Measurements from ENCODE around the gene ANKRD13B.
A peak's percentile ranks its signal among the peaks of the same experiment; 100 is the strongest.

The ANKRD13B gene

GRCh38 chr17:29653995-29654714 lies 61.2 kb downstream of the ANKRD13B start:
- H3K27ac ChIP-seq (ENCODE audit: extremely low read depth, low read depth, low read length), result no peak overlapping the region
- H3K4me1 ChIP-seq (ENCODE audit: control insufficient read depth, insufficient read depth, low read length), result no peaks in the 10 kb centered on the region
- POLR2A ChIA-PET, result no interaction called here
- TF ChIP-seq ZNF391 (tag by site-specific recombination; IDR thresholded peaks at IDR 0.05; ENCODE audit: borderline replicate concordance, low read depth) (no peak), GFI1B (tag by site-specific recombination; IDR thresholded peaks at IDR 0.05) (no peak), ZNF785 (tag by site-specific recombination; IDR thresholded peaks at IDR 0.05) (no peak), EGR2 (tag by site-specific recombination; IDR thresholded peaks at IDR 0.05; ENCODE audit: low read depth) (no peak), ZNF596 (tag by site-specific recombination; IDR thresholded peaks at IDR 0.05) (no peak), ZIC2 (tag by site-specific recombination; IDR thresholded peaks at IDR 0.05) (no peak), SP2 (tag by site-specific recombination; IDR thresholded peaks at IDR 0.05) (no peak), ZNF404 (tag by site-specific recombination; IDR thresholded peaks at IDR 0.05) (no peak), ZNF433 (tag by site-specific recombination; IDR thresholded peaks at IDR 0.05; ENCODE audit: low read depth) (no peak), ZNF843 (tag by site-specific recombination; IDR thresholded peaks at IDR 0.05) (no peak), ZNF280C (tag by site-specific recombination; IDR thresholded peaks at IDR 0.05) (no peak), ZNF26 (tag by site-specific recombination; IDR thresholded peaks at IDR 0.05) (no peak), ZNF544 (tag by site-specific recombination; IDR thresholded peaks at IDR 0.05) (no peak), ZNF677 (tag by site-specific recombination; IDR thresholded peaks at IDR 0.05) (no peak), ZNF341 (tag by site-specific recombination; IDR thresholded peaks at IDR 0.05; ENCODE audit: low read depth) (no peak), BCL6B (tag by site-specific recombination; IDR thresholded peaks at IDR 0.05) (no peak), ZNF704 (tag by site-specific recombination; IDR thresholded peaks at IDR 0.05) (no peak)
- H3K36me3 ChIP-seq (ENCODE audit: control insufficient read depth in 2 of 2, insufficient read depth in 1 of 2, low read length in 2 of 2), result peaks cover 3 to 4% of the 10 kb centered on the region in 2 experiments; a peak in 2 of 3 replicates
- H3K9me3 ChIP-seq (ENCODE audit: control insufficient read depth, insufficient read depth, low read depth, low read length), result no peaks in the 10 kb centered on the region
- CTCF ChIA-PET, result interaction anchor here (0.7 to 1.4 kb wide), 5 partner anchors 15 to 277 kb away, joined by 3 to 6 read pairs (median 4); no protein-coding TSS in a partner anchor
- H3K4me3 ChIP-seq (ENCODE audit: low read depth, low read length), result no peak overlapping the region

- H3K4me1 ChIP-seq (ENCODE audit: control insufficient read depth, insufficient read depth, low read length), result no peaks in the 10 kb centered on the region
- H3K4me3 ChIP-seq (ENCODE audit: low read depth, low read length), result no peak overlapping the region
- H3K9me3 ChIP-seq (ENCODE audit: control insufficient read depth, insufficient read depth, low read depth, low read length), result no peaks in the 10 kb centered on the region
- peaks cover 3% of the 10 kb centered on the region in 2 experiments; a peak in 2 of 3 replicates for H3K36me3 ChIP-seq (ENCODE audit: control insufficient read depth in 2 of 2, insufficient read depth in 1 of 2, low read length in 2 of 2)
- POLR2A ChIA-PET, result interaction anchor here (0.6 kb wide), 1 partner anchor 273 kb away, joined by 6 read pairs; no protein-coding TSS in a partner anchor
- CTCF ChIA-PET, result interaction anchor here (0.5 to 1.9 kb wide), 4 partner anchors 16 to 438 kb away, joined by 3 to 7 read pairs (median 5); no protein-coding TSS in a partner anchor
- no peak overlapping the region for H3K27ac ChIP-seq (ENCODE audit: extremely low read depth, low read depth, low read length)
- TF ChIP-seq BCL6B (tag by site-specific recombination; IDR thresholded peaks at IDR 0.05) (0 out of 2 replicates have a peak, but pooled peaks have one; percentile 19), KLF17 (tag by site-specific recombination; IDR thresholded peaks at IDR 0.05) (no peak), ZNF518A (tag by site-specific recombination; conservative IDR thresholded peaks at IDR 0.05; ENCODE audit: low read depth) (no peak)
These were observed 62.4 kb downstream of the ANKRD13B start for GRCh38 chr17:29655323-29655722.
